A549 (cell line): ENCODE data around the gene CAMKMT.

Experiments used
- CTCF ChIP-seq: fragments of >200 bp; sonication (Bioruptor Twin); formaldehyde crosslinking; IDR thresholded peaks from 3 replicates; pipeline ENCODE4 v1.5.1; 2016
- POLR2A ChIP-seq: IDR thresholded peaks from 2 replicates; pipeline ENCODE4 v1.6.1; 2012; ENCODE audit warnings: mild to moderate bottlenecking, low read length

GRCh38 chr2:44560352-44560751, 198.6 kb downstream of the CAMKMT start:
- TF ChIP-seq CTCF (peak; percentile 35), POLR2A (no peak)
